Measurements from ENCODE around the gene DICER1. TPM values are rescaled to one million over a fixed set of nuclear protein-coding genes. Genes with fewer than 3 reads are reported as not detected.

Gene DICER1
- total RNA-seq, 1 donor from 2014 or later: 103 TPM

DNA sequence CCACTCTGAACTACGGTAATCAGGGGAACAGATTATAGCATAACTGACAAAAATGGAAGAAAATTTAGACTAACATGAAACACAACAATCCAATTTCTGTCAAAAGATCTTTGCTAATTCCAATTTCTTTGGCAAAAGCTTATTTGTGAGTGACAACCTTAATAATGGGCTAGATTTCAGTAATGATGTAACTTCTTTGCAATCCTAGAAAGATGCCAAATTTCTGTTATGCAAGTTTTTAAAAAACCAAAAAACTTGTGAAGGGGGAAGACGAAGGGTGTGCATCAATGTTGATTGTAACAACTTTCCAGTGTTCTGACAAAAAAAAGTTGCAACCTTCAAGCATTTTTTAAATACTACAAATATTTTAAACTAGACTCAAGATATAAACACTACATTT, 59.9 kb downstream of the DICER1 start:
- Histone ChIP-seq H3K4me2 (ENCODE audit: low read length) (no peak overlapping the region), H3K9me3 (ENCODE audit: insufficient read depth, low read depth, low read length) (no peaks in the 10 kb centered on the region), H2AFZ (ENCODE audit: low read depth, low read length) (no peak overlapping the region), H4K20me1 (ENCODE audit: insufficient read depth, low read length) (peaks cover 30% of the 10 kb centered on the region), H3K4me3 (ENCODE audit: insufficient read depth, low read depth, low read length) (no peak overlapping the region), H3K4me1 (ENCODE audit: insufficient read depth, low read length) (no peaks in the 10 kb centered on the region), H3K36me3 (ENCODE audit: insufficient read depth, low read length) (peaks cover 20% of the 10 kb centered on the region), H3K27me3 (ENCODE audit: insufficient read depth, low read length) (no peaks in the 10 kb centered on the region), H3K27ac (ENCODE audit: low read depth, low read length) (no peak overlapping the region), H3K9ac (ENCODE audit: low read length) (no peak overlapping the region), H3K79me2 (ENCODE audit: insufficient read depth, low read length) (peaks cover 21% of the 10 kb centered on the region)
- TF ChIP-seq EZH2 (IDR thresholded peaks at IDR 0.05; ENCODE audit: insufficient read depth, low read length): no peak
- TF ChIP-seq, protein P1, sequence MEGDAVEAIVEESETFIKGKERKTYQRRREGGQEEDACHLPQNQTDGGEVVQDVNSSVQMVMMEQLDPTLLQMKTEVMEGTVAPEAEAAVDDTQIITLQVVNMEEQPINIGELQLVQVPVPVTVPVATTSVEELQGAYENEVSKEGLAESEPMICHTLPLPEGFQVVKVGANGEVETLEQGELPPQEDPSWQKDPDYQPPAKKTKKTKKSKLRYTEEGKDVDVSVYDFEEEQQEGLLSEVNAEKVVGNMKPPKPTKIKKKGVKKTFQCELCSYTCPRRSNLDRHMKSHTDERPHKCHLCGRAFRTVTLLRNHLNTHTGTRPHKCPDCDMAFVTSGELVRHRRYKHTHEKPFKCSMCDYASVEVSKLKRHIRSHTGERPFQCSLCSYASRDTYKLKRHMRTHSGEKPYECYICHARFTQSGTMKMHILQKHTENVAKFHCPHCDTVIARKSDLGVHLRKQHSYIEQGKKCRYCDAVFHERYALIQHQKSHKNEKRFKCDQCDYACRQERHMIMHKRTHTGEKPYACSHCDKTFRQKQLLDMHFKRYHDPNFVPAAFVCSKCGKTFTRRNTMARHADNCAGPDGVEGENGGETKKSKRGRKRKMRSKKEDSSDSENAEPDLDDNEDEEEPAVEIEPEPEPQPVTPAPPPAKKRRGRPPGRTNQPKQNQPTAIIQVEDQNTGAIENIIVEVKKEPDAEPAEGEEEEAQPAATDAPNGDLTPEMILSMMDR (IDR thresholded peaks at IDR 0.05; ENCODE audit: insufficient read depth, low read depth, low read length): no peak
- peak; percentile 18 for DNase-seq (ENCODE audit: low read depth)
- Mint-ChIP-seq H3K4me3 (ENCODE audit: unreplicated experiment) (no peak overlapping the region), H3K4me1 (ENCODE audit: low read depth, unreplicated experiment) (no peaks in the 10 kb centered on the region), H3K27me3 (ENCODE audit: low read depth, unreplicated experiment) (no peaks in the 10 kb centered on the region), H3K9me3 (ENCODE audit: unreplicated experiment) (no peaks in the 10 kb centered on the region), H3K27ac (ENCODE audit: unreplicated experiment) (no peak overlapping the region), H3K36me3 (ENCODE audit: low read depth, unreplicated experiment) (peaks cover 13% of the 10 kb centered on the region)
- FAIRE-seq: no peak

DNA sequence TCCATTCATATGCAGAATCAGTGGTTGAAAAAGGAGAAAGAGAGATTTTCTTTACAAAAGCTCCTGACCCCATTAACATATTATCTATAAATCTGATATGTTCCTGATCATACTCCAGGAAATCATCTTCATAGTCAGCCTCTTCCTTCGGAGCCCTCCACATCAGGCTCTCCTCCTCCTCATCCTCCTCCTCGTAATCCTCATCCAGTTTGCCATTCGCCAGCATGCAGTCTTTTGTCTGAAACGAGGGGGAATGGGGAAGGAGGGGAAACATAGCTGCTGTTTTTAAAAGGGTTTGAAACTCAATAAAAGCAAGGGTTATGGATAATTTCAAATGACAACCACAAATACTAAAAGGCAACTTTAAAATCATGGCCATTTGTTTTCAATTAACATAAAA, 60.9 kb downstream of the DICER1 start:
- peaks cover 12% of the 10 kb centered on the region for H3K79me2 ChIP-seq (ENCODE audit: insufficient read depth, low read length)

DNA sequence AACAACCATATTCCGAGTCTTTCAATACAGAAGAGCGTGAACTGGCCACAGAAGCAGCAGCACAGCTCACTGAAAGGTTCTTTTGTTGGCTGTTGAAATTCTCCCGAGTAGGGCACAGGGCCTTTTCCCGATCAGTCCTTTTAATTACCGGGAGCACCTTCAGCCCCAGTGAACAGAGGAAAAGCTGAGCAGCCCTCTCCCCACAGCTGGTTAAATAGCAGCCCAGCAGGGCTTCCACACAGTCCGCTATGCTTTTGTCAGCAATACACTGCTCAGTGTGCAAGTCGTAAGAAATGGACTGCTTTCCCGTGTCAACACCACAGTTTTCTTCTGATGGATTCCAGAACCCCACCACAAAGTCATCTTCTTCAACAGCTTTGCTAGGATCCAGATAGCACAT, 61.3 kb downstream of the DICER1 start:
- Mint-ChIP-seq H3K4me1 (ENCODE audit: low read depth, unreplicated experiment) (no peaks in the 10 kb centered on the region), H3K9me3 (ENCODE audit: unreplicated experiment) (no peaks in the 10 kb centered on the region), H3K4me3 (ENCODE audit: unreplicated experiment) (no peak overlapping the region), H3K36me3 (ENCODE audit: low read depth, unreplicated experiment) (peaks cover 9% of the 10 kb centered on the region), H3K27ac (ENCODE audit: unreplicated experiment) (no peak overlapping the region), H3K27me3 (ENCODE audit: low read depth, unreplicated experiment) (no peaks in the 10 kb centered on the region)
- DNase-seq (ENCODE audit: low read depth) (no peak), FAIRE-seq (no peak)
- Histone ChIP-seq H3K9me3 (ENCODE audit: insufficient read depth, low read depth, low read length) (no peaks in the 10 kb centered on the region), H3K27me3 (ENCODE audit: insufficient read depth, low read length) (no peaks in the 10 kb centered on the region), H3K4me1 (ENCODE audit: insufficient read depth, low read length) (no peaks in the 10 kb centered on the region), H3K27ac (ENCODE audit: low read depth, low read length) (no peak overlapping the region), H2AFZ (ENCODE audit: low read depth, low read length) (no peak overlapping the region), H3K36me3 (ENCODE audit: insufficient read depth, low read length) (peaks cover 15% of the 10 kb centered on the region), H3K4me3 (ENCODE audit: insufficient read depth, low read depth, low read length) (no peak overlapping the region), H3K9ac (ENCODE audit: low read length) (no peak overlapping the region), H4K20me1 (ENCODE audit: insufficient read depth, low read length) (peaks cover 18% of the 10 kb centered on the region), H3K79me2 (ENCODE audit: insufficient read depth, low read length) (peaks cover 7% of the 10 kb centered on the region), H3K4me2 (ENCODE audit: low read length) (no peak overlapping the region)
- TF ChIP-seq EZH2 (IDR thresholded peaks at IDR 0.05; ENCODE audit: insufficient read depth, low read length): no peak
- TF ChIP-seq, protein P1 (IDR thresholded peaks at IDR 0.05; ENCODE audit: insufficient read depth, low read depth, low read length): no peak

More for the DNA sequence above, 60.9 kb downstream of the DICER1 start:
- Histone ChIP-seq H3K4me3 (ENCODE audit: insufficient read depth, low read depth, low read length) (no peak overlapping the region), H3K9ac (ENCODE audit: low read length) (no peak overlapping the region), H3K4me2 (ENCODE audit: low read length) (no peak overlapping the region), H3K36me3 (ENCODE audit: insufficient read depth, low read length) (peaks cover 12% of the 10 kb centered on the region), H2AFZ (ENCODE audit: low read depth, low read length) (no peak overlapping the region), H3K9me3 (ENCODE audit: insufficient read depth, low read depth, low read length) (no peaks in the 10 kb centered on the region), H3K27me3 (ENCODE audit: insufficient read depth, low read length) (no peaks in the 10 kb centered on the region), H3K4me1 (ENCODE audit: insufficient read depth, low read length) (no peaks in the 10 kb centered on the region), H4K20me1 (ENCODE audit: insufficient read depth, low read length) (peaks cover 23% of the 10 kb centered on the region), H3K27ac (ENCODE audit: low read depth, low read length) (no peak overlapping the region)
- FAIRE-seq (no peak), DNase-seq (ENCODE audit: low read depth) (no peak)
- Mint-ChIP-seq H3K27me3 (ENCODE audit: low read depth, unreplicated experiment) (no peaks in the 10 kb centered on the region), H3K36me3 (ENCODE audit: low read depth, unreplicated experiment) (peaks cover 9% of the 10 kb centered on the region), H3K9me3 (ENCODE audit: unreplicated experiment) (no peaks in the 10 kb centered on the region), H3K4me3 (ENCODE audit: unreplicated experiment) (no peak overlapping the region), H3K4me1 (ENCODE audit: low read depth, unreplicated experiment) (no peaks in the 10 kb centered on the region), H3K27ac (ENCODE audit: unreplicated experiment) (no peak overlapping the region)
- TF ChIP-seq, protein P1 (IDR thresholded peaks at IDR 0.05; ENCODE audit: insufficient read depth, low read depth, low read length): no peak
- no peak for TF ChIP-seq EZH2 (IDR thresholded peaks at IDR 0.05; ENCODE audit: insufficient read depth, low read length)

Data from astrocyte (in vitro differentiated cells and primary cell).